Measurements from ENCODE around the gene EMD.
A peak's percentile ranks its signal among the peaks of the same experiment; 100 is the strongest.

EMD gene

DNA sequence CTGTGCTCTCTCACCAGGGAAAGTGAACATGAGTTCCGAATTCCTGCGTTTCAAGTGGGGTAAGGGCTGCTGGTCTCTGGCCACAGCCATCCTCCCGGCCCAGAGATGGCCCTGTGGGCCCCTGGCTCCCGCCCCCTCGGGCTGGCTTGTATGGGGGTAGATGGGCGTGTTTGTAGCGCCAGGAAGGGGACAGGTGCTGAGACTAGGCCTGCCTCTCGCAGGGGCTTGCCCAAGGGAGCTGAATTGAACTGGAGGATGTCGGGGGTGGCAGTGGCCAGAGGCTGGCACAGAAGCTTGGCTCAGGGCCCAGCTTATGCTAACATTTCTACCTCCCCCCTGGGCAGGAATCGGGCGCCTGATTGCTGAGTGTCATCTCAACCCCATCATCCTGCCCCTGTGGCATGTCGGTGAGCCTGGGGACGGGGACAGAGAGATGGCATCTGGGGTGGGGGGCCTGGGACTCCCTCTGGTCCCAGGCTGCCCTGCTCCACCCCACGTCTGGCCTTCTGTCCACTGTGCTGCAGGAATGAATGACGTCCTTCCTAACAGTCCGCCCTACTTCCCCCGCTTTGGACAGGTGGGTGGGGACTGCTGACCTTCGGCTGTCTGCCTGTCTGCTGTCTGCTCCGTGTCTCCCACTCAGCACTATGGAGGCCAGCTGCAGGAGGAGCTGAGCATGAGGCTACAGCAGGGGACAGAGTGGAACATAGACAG lies 40.8 kb downstream of the EMD start:
- TF ChIP-seq POU2F2 (IDR thresholded peaks at IDR 0.05; ENCODE audit: low read depth, low read length): no peak
- no peak for TF ChIP-seq POLR2AphosphoS5 (IDR thresholded peaks at IDR 0.05; ENCODE audit: low read depth, low read length)
- no peak for TF ChIP-seq TAF1 (IDR thresholded peaks at IDR 0.05; ENCODE audit: low read depth, low read length)
- TF ChIP-seq PAX5 (IDR thresholded peaks at IDR 0.05; ENCODE audit: insufficient read depth, low read length, severe bottlenecking): no peak
- TF ChIP-seq POLR2A (IDR thresholded peaks at IDR 0.05; ENCODE audit: low read depth, low read length): no peak
- TF ChIP-seq SPI1 (IDR thresholded peaks at IDR 0.05; ENCODE audit: low read depth, low read length): no peak
- DNase-seq (ENCODE audit: insufficient read length, low spot score) (no peak), FAIRE-seq (no peak)

DNA sequence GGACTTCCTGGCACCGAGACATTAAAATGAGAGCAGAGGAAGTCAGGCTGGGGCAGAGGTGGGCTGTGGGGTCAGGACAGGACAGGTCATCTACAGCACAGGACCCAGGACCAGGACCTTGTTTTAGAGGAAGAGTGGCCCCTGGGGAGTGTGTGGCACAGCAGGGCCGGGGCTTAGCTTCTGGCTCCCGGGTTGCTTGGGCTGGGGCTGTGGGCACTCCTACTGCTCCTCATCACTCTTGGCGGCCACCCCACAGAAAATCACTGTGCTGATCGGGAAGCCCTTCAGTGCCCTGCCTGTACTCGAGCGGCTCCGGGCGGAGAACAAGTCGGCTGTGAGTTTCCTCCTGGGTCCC lies 41.3 kb downstream of the EMD start:
- DNase-seq (ENCODE audit: insufficient read length, low spot score): no peak
- TF ChIP-seq TAF1 (IDR thresholded peaks at IDR 0.05; ENCODE audit: low read depth, low read length) (no peak), POU2F2 (IDR thresholded peaks at IDR 0.05; ENCODE audit: low read depth, low read length) (no peak), POLR2AphosphoS5 (IDR thresholded peaks at IDR 0.05; ENCODE audit: low read depth, low read length) (no peak), PAX5 (IDR thresholded peaks at IDR 0.05; ENCODE audit: insufficient read depth, low read length, severe bottlenecking) (no peak), SPI1 (IDR thresholded peaks at IDR 0.05; ENCODE audit: low read depth, low read length) (no peak), POLR2A (IDR thresholded peaks at IDR 0.05; ENCODE audit: low read depth, low read length) (no peak)
- FAIRE-seq: no peak

DNA sequence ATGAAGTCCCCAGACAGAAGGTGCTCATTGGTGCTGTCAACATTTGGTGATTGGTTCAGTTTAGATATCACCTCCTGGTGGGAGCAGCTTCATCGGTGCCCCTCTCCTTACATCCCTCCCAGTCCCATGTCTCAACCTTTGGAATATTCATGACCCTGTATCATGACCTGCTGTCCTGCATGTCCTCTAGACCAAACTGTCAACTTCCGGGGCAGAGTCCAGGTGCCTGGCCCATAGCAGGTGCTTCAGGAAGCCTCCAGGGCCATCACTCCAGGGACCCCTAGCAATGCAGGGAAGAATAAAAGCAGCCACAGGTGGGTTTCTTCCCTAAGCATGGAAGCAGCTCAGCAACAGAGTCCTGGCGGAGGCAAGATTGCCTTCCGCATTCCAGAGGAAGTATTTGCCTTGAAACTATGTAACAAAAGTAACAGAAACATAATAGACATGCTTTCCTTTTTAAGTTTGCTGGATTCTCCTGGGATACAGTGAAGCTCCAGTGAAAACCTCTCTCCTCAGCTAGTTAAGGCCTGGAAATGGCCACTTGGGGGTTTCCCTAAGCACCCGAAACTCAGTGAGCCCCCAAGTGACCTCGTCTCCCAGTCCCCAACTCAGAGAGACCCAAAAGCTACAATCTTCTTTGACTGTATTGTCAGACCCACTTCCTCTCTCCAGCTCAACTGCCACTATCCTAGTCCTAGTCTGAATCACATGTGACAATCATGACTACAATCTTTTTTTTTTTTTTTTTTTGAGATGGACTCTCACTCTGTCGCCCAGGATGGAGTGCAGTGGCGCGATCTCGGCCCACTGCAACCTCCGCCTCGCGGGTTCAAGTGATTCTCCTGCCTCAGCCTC lies 48.0 kb downstream of the EMD start:
- TF ChIP-seq POLR2AphosphoS5 (IDR thresholded peaks at IDR 0.05; ENCODE audit: low read depth, low read length): no peak
- TF ChIP-seq SPI1 (IDR thresholded peaks at IDR 0.05; ENCODE audit: low read depth, low read length): no peak
- TF ChIP-seq PAX5 (IDR thresholded peaks at IDR 0.05; ENCODE audit: insufficient read depth, low read length, severe bottlenecking): no peak
- no peak for TF ChIP-seq POLR2A (IDR thresholded peaks at IDR 0.05; ENCODE audit: low read depth, low read length)
- TF ChIP-seq POU2F2 (IDR thresholded peaks at IDR 0.05; ENCODE audit: low read depth, low read length): no peak
- TF ChIP-seq TAF1 (IDR thresholded peaks at IDR 0.05; ENCODE audit: low read depth, low read length): no peak
- FAIRE-seq: no peak
- no peak for DNase-seq (ENCODE audit: insufficient read length, low spot score)

DNA sequence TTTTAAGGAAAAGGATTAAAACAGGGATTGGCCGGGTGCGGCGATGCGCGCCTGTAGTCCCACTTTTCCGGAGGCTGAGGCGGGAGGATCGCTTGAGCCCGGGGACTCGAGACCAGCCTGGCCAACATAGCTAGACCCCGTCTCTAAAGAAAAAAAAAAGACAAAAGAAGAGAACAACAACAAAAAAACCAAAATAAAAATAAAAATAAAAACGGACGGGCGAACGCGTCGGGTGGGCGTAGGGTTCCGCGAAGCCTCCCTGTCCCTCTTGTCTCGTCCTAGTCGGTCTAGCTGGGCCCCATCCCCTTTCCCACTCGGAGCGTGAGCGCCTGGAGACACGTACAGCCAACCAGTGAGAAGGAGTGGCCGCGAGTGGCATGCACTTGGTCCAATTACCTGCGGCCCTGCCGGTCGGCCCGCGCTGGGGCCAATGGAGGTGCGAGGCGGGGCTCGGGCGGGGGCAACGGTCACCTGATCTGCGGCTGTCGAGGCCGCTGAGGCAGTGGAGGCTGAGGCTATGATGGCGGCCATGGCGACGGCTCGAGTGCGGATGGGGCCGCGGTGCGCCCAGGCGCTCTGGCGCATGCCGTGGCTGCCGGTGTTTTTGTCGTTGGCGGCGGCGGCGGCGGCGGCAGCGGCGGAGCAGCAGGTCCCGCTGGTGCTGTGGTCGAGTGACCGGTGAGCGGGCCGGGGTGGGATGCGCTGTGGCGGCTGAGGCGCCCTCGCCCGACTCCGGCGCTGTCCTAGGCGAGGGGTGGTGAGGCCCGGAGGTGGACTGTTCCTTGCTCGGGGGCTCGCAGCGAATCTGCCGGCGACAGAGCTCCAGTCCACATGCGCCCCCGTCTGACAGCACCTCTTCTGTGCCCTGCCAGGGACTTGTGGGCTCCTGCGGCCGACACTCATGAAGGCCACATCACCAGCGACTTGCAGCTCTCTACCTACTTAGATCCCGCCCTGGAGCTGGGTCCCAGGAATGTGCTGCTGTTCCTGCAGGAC lies 49.4 kb downstream of the EMD start, which contains the start of gene ATP6AP1:
ATP6AP1 (plus strand) TSS at position 502 of the 996 bp plus-strand sequence; CDS start at position 518, 16 bp downstream.
- DNase-seq (ENCODE audit: insufficient read length, low spot score) (peak; percentile 87), FAIRE-seq (peak; percentile 100)
- TF ChIP-seq TAF1 (IDR thresholded peaks at IDR 0.05; ENCODE audit: low read depth, low read length) (no peak), POLR2AphosphoS5 (IDR thresholded peaks at IDR 0.05; ENCODE audit: low read depth, low read length) (no peak), POLR2A (IDR thresholded peaks at IDR 0.05; ENCODE audit: low read depth, low read length) (0 out of 2 replicates have a peak, but pooled peaks have one; percentile 38), PAX5 (IDR thresholded peaks at IDR 0.05; ENCODE audit: insufficient read depth, low read length, severe bottlenecking) (no peak)

DNA sequence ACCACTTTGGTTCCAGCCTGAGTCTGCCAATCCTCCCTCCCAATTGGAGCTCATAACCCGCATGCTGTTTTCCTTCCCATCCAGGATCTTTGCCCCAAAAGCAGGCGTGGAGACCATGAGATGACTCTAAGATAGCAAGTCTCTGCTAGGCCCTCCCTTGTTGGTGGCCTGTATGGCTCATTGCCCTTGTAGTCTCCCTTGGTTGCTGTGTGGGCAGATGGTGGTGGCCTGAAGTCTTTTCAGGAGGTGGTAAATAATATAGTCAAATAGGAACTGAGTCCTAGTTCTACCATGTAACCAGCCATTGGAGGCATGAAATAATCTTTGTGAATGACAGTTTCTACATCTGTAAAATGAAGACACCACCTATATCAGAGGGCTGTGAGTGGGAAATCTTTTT lies 50.6 kb downstream of the EMD start:
- FAIRE-seq (no peak), DNase-seq (ENCODE audit: insufficient read length, low spot score) (no peak)
- TF ChIP-seq POLR2A (IDR thresholded peaks at IDR 0.05; ENCODE audit: low read depth, low read length) (no peak), SPI1 (IDR thresholded peaks at IDR 0.05; ENCODE audit: low read depth, low read length) (no peak), POLR2AphosphoS5 (IDR thresholded peaks at IDR 0.05; ENCODE audit: low read depth, low read length) (no peak), TAF1 (IDR thresholded peaks at IDR 0.05; ENCODE audit: low read depth, low read length) (no peak), PAX5 (IDR thresholded peaks at IDR 0.05; ENCODE audit: insufficient read depth, low read length, severe bottlenecking) (no peak), POU2F2 (IDR thresholded peaks at IDR 0.05; ENCODE audit: low read depth, low read length) (no peak)

DNA sequence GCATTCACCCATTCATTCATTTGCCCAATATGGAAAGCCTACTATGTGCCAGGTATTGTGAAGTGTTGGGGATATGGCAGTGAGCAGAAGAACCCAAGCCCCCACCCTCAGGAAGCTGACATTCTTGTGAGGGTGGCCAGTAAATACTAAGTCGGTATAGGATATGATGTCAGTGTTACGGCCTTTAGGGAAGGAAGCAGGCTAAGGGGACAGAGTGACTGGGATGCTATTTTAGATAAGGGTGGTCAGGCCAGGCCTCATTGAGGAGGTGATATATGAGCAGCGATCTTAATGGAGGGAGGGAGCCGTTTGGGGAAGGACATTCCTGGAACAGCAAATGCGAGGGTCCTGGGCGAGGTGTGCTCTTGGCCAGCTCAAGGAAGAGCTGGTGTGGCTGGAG lies 51.4 kb downstream of the EMD start:
- DNase-seq (ENCODE audit: insufficient read length, low spot score): no peak
- no peak for FAIRE-seq
- TF ChIP-seq PAX5 (IDR thresholded peaks at IDR 0.05; ENCODE audit: insufficient read depth, low read length, severe bottlenecking) (no peak), POLR2A (IDR thresholded peaks at IDR 0.05; ENCODE audit: low read depth, low read length) (no peak), TAF1 (IDR thresholded peaks at IDR 0.05; ENCODE audit: low read depth, low read length) (no peak), POLR2AphosphoS5 (IDR thresholded peaks at IDR 0.05; ENCODE audit: low read depth, low read length) (no peak), SPI1 (IDR thresholded peaks at IDR 0.05; ENCODE audit: low read depth, low read length) (no peak), POU2F2 (IDR thresholded peaks at IDR 0.05; ENCODE audit: low read depth, low read length) (no peak)

DNA sequence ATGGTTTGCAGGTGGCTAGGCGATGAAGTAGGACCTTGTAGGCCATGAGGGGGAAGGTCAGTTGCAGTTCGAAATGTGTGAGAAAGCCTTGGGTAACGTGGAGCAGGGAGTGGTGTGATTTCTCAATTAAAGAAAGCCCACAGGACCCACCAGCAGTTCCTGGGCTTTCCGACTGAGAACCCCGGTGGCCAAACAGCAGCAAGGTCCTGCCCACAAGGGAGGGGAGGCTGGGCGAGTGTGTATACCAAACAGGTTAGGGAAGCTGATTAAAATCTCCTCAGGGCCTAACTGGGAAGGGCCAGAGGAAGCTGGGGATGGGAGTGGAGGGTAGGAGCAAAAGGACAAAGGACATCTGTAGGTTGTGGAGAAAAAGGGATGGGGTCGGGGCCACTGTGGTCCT lies 51.8 kb downstream of the EMD start:
- TF ChIP-seq POLR2AphosphoS5 (IDR thresholded peaks at IDR 0.05; ENCODE audit: low read depth, low read length) (no peak), POLR2A (IDR thresholded peaks at IDR 0.05; ENCODE audit: low read depth, low read length) (no peak), PAX5 (IDR thresholded peaks at IDR 0.05; ENCODE audit: insufficient read depth, low read length, severe bottlenecking) (no peak), SPI1 (IDR thresholded peaks at IDR 0.05; ENCODE audit: low read depth, low read length) (no peak), TAF1 (IDR thresholded peaks at IDR 0.05; ENCODE audit: low read depth, low read length) (no peak), POU2F2 (IDR thresholded peaks at IDR 0.05; ENCODE audit: low read depth, low read length) (no peak)
- FAIRE-seq: no peak
- DNase-seq (ENCODE audit: insufficient read length, low spot score): no peak

All from GM12891 (cell line).